ENCODE measurements around the gene TMEM163. TPM values are rescaled to one million over a fixed set of nuclear protein-coding genes. Genes with fewer than 3 reads are reported as not detected.

Gene TMEM163
- total RNA-seq, 1 donor from 2014 or later, result 0.18 TPM

DNA sequence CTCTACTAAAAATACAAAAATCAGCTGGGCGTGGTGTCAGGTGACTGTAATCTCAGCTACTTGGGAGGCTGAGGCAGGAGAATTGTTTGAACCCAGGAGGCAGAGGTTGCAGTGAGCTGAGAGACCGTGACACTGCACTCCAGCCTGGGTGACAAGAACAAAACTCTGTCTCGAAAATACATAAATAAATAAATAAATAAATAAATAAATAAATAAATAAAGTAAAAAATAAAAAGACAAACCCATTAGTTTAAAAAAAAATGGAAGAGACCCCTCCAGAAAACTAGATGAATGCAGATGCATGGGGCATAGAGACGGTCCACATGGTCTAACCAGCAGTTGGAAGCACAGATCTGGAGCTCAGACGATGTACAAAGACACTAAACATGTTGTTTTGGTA is 18.1 kb downstream of the TMEM163 start:
- no peak overlapping the region for H3K27ac Mint-ChIP-seq (ENCODE audit: unreplicated experiment)
- Histone ChIP-seq H2AFZ (ENCODE audit: low read depth, low read length) (no peak overlapping the region), H3K27ac (ENCODE audit: low read depth, low read length) (no peak overlapping the region), H3K4me3 (ENCODE audit: insufficient read depth, low read depth, low read length) (no peak overlapping the region), H3K9me3 (ENCODE audit: insufficient read depth, low read depth, low read length) (no peaks in the 10 kb centered on the region), H3K36me3 (ENCODE audit: insufficient read depth, low read length) (no peaks in the 10 kb centered on the region), H3K4me1 (ENCODE audit: insufficient read depth, low read length) (no peaks in the 10 kb centered on the region), H3K9ac (ENCODE audit: low read length) (no peak overlapping the region), H4K20me1 (ENCODE audit: insufficient read depth, low read length) (no peaks in the 10 kb centered on the region), H3K27me3 (ENCODE audit: insufficient read depth, low read length) (no peaks in the 10 kb centered on the region), H3K4me2 (ENCODE audit: low read length) (no peak overlapping the region), H3K79me2 (ENCODE audit: insufficient read depth, low read length) (no peaks in the 10 kb centered on the region)
- TF ChIP-seq, protein P1, sequence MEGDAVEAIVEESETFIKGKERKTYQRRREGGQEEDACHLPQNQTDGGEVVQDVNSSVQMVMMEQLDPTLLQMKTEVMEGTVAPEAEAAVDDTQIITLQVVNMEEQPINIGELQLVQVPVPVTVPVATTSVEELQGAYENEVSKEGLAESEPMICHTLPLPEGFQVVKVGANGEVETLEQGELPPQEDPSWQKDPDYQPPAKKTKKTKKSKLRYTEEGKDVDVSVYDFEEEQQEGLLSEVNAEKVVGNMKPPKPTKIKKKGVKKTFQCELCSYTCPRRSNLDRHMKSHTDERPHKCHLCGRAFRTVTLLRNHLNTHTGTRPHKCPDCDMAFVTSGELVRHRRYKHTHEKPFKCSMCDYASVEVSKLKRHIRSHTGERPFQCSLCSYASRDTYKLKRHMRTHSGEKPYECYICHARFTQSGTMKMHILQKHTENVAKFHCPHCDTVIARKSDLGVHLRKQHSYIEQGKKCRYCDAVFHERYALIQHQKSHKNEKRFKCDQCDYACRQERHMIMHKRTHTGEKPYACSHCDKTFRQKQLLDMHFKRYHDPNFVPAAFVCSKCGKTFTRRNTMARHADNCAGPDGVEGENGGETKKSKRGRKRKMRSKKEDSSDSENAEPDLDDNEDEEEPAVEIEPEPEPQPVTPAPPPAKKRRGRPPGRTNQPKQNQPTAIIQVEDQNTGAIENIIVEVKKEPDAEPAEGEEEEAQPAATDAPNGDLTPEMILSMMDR (IDR thresholded peaks at IDR 0.05; ENCODE audit: insufficient read depth, low read depth, low read length), result no peak
- no peak for TF ChIP-seq EZH2 (IDR thresholded peaks at IDR 0.05; ENCODE audit: insufficient read depth, low read length)
- no peak overlapping the region for H3K4me3 Mint-ChIP-seq (ENCODE audit: unreplicated experiment)
- no peaks in the 10 kb centered on the region for H3K36me3 Mint-ChIP-seq (ENCODE audit: low read depth, unreplicated experiment)
- no peaks in the 10 kb centered on the region for H3K9me3 Mint-ChIP-seq (ENCODE audit: unreplicated experiment)
- FAIRE-seq (no peak), DNase-seq (ENCODE audit: low read depth) (no peak)
- peaks cover 4% of the 10 kb centered on the region for H3K27me3 Mint-ChIP-seq (ENCODE audit: low read depth, unreplicated experiment)
- H3K4me1 Mint-ChIP-seq (ENCODE audit: low read depth, unreplicated experiment), result peaks cover under 1% of the 10 kb centered on the region

- H3K9me3 ChIP-seq (ENCODE audit: insufficient read depth, low read depth, low read length), result no peaks in the 10 kb centered on the region
- H2AFZ ChIP-seq (ENCODE audit: low read depth, low read length), result no peak overlapping the region
- no peak overlapping the region for H3K27ac ChIP-seq (ENCODE audit: low read depth, low read length)
- Mint-ChIP-seq H3K27ac (ENCODE audit: unreplicated experiment) (no peak overlapping the region), H3K36me3 (ENCODE audit: low read depth, unreplicated experiment) (no peaks in the 10 kb centered on the region), H3K4me1 (ENCODE audit: low read depth, unreplicated experiment) (no peaks in the 10 kb centered on the region), H3K9me3 (ENCODE audit: unreplicated experiment) (peaks cover 1% of the 10 kb centered on the region), H3K4me3 (ENCODE audit: unreplicated experiment) (no peak overlapping the region), H3K27me3 (ENCODE audit: low read depth, unreplicated experiment) (no peaks in the 10 kb centered on the region)
- no peaks in the 10 kb centered on the region for H4K20me1 ChIP-seq (ENCODE audit: insufficient read depth, low read length)
- H3K4me1 ChIP-seq (ENCODE audit: insufficient read depth, low read length), result no peaks in the 10 kb centered on the region
- H3K4me3 ChIP-seq (ENCODE audit: insufficient read depth, low read depth, low read length), result no peak overlapping the region
- no peak overlapping the region for H3K9ac ChIP-seq (ENCODE audit: low read length)
- no peak overlapping the region for H3K4me2 ChIP-seq (ENCODE audit: low read length)
- DNase-seq (ENCODE audit: low read depth) (no peak), FAIRE-seq (no peak)
- no peaks in the 10 kb centered on the region for H3K27me3 ChIP-seq (ENCODE audit: insufficient read depth, low read length)
- H3K79me2 ChIP-seq (ENCODE audit: insufficient read depth, low read length), result no peaks in the 10 kb centered on the region
- TF ChIP-seq, protein P1 (IDR thresholded peaks at IDR 0.05; ENCODE audit: insufficient read depth, low read depth, low read length), result no peak
- TF ChIP-seq EZH2 (IDR thresholded peaks at IDR 0.05; ENCODE audit: insufficient read depth, low read length), result no peak
- H3K36me3 ChIP-seq (ENCODE audit: insufficient read depth, low read length), result no peaks in the 10 kb centered on the region
Observed at GRCh38 chr2:134694411-134694810, 24.4 kb downstream of the TMEM163 start.

DNA sequence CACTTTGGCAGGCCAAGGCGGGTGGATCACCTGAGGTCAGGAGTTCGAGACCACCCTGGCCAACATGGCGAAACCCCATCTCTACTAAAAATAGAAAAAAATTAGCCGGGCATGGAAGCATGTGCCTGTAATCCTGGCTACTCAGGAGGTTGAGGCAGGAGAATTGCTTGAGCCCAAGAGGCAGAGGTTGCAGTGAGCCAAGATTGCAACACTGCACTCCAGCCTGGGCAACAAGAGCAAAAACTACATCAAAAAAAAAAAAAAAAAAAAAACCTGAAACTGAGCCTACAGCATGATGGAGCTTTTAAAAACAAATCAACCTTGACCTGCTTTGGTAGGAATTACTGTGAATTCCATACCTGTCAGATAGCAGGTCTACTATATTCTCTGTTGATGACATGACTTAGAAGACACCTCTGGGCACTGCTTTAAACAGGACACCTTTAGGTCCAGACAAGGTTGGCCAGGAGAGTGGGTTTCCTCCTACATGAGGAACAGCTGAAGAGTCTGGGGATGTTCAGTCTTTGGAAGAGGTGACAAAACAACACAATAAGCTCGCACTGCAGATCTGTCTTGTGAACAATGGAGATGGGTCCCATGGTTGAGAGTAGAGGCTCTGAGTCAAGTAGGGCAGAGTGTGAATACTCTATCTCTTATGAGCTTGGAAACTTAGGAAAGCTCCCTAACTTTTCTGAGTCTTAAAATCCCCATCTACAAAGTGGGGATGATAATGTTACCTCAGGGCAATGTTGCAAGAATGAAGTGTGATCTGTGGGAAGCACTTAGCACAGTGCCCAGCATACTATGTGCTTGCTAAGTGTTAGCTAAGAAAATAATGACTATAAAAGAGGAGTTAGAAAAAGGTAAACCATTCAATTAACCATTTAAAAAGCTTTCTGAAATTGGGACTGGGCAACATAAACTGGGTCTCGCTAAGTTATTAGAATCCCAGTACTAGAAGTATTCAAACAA is 25.2 kb downstream of the TMEM163 start:
- peaks cover 1% of the 10 kb centered on the region for H3K9me3 Mint-ChIP-seq (ENCODE audit: unreplicated experiment)
- Histone ChIP-seq H3K9me3 (ENCODE audit: insufficient read depth, low read depth, low read length) (no peaks in the 10 kb centered on the region), H3K36me3 (ENCODE audit: insufficient read depth, low read length) (no peaks in the 10 kb centered on the region), H3K79me2 (ENCODE audit: insufficient read depth, low read length) (no peaks in the 10 kb centered on the region), H3K4me1 (ENCODE audit: insufficient read depth, low read length) (no peaks in the 10 kb centered on the region), H2AFZ (ENCODE audit: low read depth, low read length) (no peak overlapping the region), H3K27ac (ENCODE audit: low read depth, low read length) (no peak overlapping the region), H3K4me2 (ENCODE audit: low read length) (no peak overlapping the region), H3K4me3 (ENCODE audit: insufficient read depth, low read depth, low read length) (no peak overlapping the region), H3K27me3 (ENCODE audit: insufficient read depth, low read length) (no peaks in the 10 kb centered on the region), H3K9ac (ENCODE audit: low read length) (no peak overlapping the region), H4K20me1 (ENCODE audit: insufficient read depth, low read length) (no peaks in the 10 kb centered on the region)
- no peaks in the 10 kb centered on the region for H3K36me3 Mint-ChIP-seq (ENCODE audit: low read depth, unreplicated experiment)
- FAIRE-seq (no peak), DNase-seq (ENCODE audit: low read depth) (no peak)
- TF ChIP-seq, protein P1 (IDR thresholded peaks at IDR 0.05; ENCODE audit: insufficient read depth, low read depth, low read length), result no peak
- no peak for TF ChIP-seq EZH2 (IDR thresholded peaks at IDR 0.05; ENCODE audit: insufficient read depth, low read length)
- no peaks in the 10 kb centered on the region for H3K4me1 Mint-ChIP-seq (ENCODE audit: low read depth, unreplicated experiment)
- no peak overlapping the region for H3K27ac Mint-ChIP-seq (ENCODE audit: unreplicated experiment)
- no peaks in the 10 kb centered on the region for H3K27me3 Mint-ChIP-seq (ENCODE audit: low read depth, unreplicated experiment)
- H3K4me3 Mint-ChIP-seq (ENCODE audit: unreplicated experiment), result no peak overlapping the region

Measured in astrocyte (in vitro differentiated cells and primary cell).